ENCODE results near the gene DUSP5.

DNA sequence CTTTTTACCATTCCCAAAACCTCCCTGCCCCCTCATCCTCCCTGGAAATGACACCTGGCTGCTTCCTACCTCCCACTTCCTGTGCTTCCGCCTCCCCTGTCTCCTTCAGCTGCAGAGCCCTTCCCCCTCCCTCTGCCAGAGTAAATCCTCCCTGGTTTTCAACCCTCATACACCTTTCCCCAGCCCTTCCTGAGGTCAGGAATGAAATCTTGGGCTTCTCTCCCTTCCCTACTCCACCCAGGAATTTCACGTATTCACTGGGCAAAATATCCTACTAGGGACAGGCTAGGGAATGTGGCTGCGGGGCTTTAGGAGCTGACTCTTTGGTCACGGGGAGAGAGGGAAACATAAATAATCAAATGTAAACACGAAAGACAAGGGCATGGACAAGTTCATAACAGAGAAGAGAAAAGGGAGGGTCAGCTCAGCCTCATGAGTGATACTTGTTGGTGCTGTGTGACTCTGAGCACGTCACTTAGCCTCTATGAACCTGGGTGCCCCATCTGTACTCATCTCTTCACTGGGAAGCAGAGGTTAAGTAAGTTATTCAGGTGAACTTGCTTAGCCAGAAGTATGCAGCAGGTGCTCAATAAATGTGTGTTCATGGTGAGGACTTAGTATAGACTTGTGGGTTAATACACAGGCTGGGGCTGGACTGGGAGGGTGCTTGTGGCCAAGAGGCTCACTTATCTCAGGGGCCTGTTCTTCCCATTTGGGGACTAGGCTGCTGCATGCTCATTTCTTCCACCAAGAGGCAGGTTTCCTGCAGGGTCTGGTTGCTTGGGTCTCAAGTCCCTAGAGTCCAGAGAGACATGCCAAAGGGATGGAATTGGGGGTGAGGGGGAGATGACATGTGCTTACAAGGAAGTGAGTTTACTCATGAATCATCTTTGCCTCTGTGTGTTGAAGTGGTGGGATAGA lies 10.0 kb upstream of the DUSP5 start:
- no peak for TF ChIP-seq CTCF (IDR thresholded peaks at IDR 0.05)
- no peak for TF ChIP-seq ZFX (IDR thresholded peaks at IDR 0.05; ENCODE audit: borderline replicate concordance)

Measured in 22Rv1 (cell line).